GM08714 (cell line): Measurements from ENCODE around the gene CCDC85C.

ENCODE experiments used
- H3K4me3 ChIP-seq: fragments of 200-500 bp; sonication (Bioruptor generic); 2 replicates; pipeline ENCODE4 v1.5.1; 2014; ENCODE audit warnings: mild to moderate bottlenecking, low read length, inconsistent platforms
- ZNF274 ChIP-seq: IDR thresholded peaks from 2 replicates; pipeline ENCODE4 v1.6.1; 2012; ENCODE audit warnings: mild to moderate bottlenecking, low read depth, low read length

Gene CCDC85C

GRCh38 chr14:99479160-99479905 lies 124.7 kb downstream of the CCDC85C start:
- TF ChIP-seq ZNF274, result no peak
- peak overlapping the region; percentile 79 for H3K4me3 ChIP-seq

- TF ChIP-seq ZNF274, result no peak
- no peak overlapping the region for H3K4me3 ChIP-seq
Observed at GRCh38 chr14:99478128-99478527, 125.9 kb downstream of the CCDC85C start.

- TF ChIP-seq ZNF274, result no peak
- no peak overlapping the region for H3K4me3 ChIP-seq
Observed at GRCh38 chr14:99476864-99477263, 127.1 kb downstream of the CCDC85C start.

- H3K4me3 ChIP-seq, result no peak overlapping the region
- no peak for TF ChIP-seq ZNF274
Observed at GRCh38 chr14:99475660-99476059, 128.3 kb downstream of the CCDC85C start.

GRCh38 chr14:99475179-99475578 lies 128.8 kb downstream of the CCDC85C start:
- no peak overlapping the region for H3K4me3 ChIP-seq
- no peak for TF ChIP-seq ZNF274

- no peak overlapping the region for H3K4me3 ChIP-seq
- no peak for TF ChIP-seq ZNF274
Observed at GRCh38 chr14:99473458-99473857, 130.5 kb downstream of the CCDC85C start.

GRCh38 chr14:99472937-99473336 lies 131.1 kb downstream of the CCDC85C start:
- no peak for TF ChIP-seq ZNF274
- no peak overlapping the region for H3K4me3 ChIP-seq

GRCh38 chr14:99471731-99472130 lies 132.3 kb downstream of the CCDC85C start:
- H3K4me3 ChIP-seq, result no peak overlapping the region
- no peak for TF ChIP-seq ZNF274

- H3K4me3 ChIP-seq, result no peak overlapping the region
- TF ChIP-seq ZNF274, result no peak
Observed at GRCh38 chr14:99468836-99469592, 135.0 kb downstream of the CCDC85C start.

- no peak for TF ChIP-seq ZNF274
- no peak overlapping the region for H3K4me3 ChIP-seq
Observed at GRCh38 chr14:99468081-99468480, 135.9 kb downstream of the CCDC85C start.

- no peak for TF ChIP-seq ZNF274
- no peak overlapping the region for H3K4me3 ChIP-seq
Observed at GRCh38 chr14:99467336-99468078, 136.5 kb downstream of the CCDC85C start.

GRCh38 chr14:99466758-99467157 lies 137.2 kb downstream of the CCDC85C start:
- TF ChIP-seq ZNF274, result no peak
- no peak overlapping the region for H3K4me3 ChIP-seq

GRCh38 chr14:99465288-99465687 lies 138.7 kb downstream of the CCDC85C start:
- TF ChIP-seq ZNF274, result no peak
- no peak overlapping the region for H3K4me3 ChIP-seq

GRCh38 chr14:99463974-99464373 lies 140.0 kb downstream of the CCDC85C start:
- no peak for TF ChIP-seq ZNF274
- no peak overlapping the region for H3K4me3 ChIP-seq
